Loucy (cell line): ENCODE measurements around the gene MAML2.

Experiments used
- EZH2phosphoT487 ChIP-seq: fragments of 200-600 bp; IDR thresholded peaks from 2 replicates; pipeline ENCODE4 v1.6.1; 2018; ENCODE audit warnings: antibody characterized with exemption, mild to moderate bottlenecking, moderate library complexity, borderline replicate concordance
- TF ChIP-seq, protein P1 (sequence below): fragments of 200-600 bp; sonication (generic); conservative IDR thresholded peaks from 2 replicates; pipeline ENCODE4 v1.5.1; 2014; ENCODE audit warnings: mild to moderate bottlenecking, antibody characterized with exemption, low read length

DNA sequence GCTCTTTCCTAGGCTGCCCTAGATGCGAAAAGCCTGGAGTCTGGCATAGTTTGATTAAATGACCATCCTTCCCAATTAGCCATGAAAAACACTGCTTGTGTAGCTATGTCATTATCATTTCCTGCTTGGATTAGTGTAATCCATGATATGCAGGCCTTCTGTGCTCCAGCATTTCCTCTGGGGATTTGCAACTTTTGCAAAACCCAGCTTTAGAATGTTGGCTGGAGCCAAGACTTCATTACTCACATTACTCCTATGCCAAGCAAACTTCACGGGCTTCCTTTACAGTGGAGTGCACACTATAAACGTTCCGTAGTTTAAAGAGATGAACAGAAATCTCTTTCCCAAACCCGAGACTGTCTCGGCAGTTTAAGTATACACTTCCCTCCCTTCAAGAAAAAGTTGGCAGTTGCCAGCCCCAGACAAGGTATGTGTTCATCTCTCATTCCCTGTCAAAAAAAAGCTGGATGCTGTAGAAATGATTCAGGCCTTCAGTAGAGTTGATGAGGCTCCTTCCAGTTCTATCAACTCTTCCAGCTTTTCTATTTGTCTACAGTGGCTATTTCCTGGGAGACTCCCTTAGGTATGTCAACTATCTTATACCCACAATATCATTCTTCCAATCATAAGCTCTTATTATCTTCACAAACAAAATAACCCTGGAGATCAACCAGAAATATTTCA lies 180.0 kb downstream of the MAML2 start:
- TF ChIP-seq, protein P1, sequence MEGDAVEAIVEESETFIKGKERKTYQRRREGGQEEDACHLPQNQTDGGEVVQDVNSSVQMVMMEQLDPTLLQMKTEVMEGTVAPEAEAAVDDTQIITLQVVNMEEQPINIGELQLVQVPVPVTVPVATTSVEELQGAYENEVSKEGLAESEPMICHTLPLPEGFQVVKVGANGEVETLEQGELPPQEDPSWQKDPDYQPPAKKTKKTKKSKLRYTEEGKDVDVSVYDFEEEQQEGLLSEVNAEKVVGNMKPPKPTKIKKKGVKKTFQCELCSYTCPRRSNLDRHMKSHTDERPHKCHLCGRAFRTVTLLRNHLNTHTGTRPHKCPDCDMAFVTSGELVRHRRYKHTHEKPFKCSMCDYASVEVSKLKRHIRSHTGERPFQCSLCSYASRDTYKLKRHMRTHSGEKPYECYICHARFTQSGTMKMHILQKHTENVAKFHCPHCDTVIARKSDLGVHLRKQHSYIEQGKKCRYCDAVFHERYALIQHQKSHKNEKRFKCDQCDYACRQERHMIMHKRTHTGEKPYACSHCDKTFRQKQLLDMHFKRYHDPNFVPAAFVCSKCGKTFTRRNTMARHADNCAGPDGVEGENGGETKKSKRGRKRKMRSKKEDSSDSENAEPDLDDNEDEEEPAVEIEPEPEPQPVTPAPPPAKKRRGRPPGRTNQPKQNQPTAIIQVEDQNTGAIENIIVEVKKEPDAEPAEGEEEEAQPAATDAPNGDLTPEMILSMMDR, result no peak
- no peak for TF ChIP-seq EZH2phosphoT487
